DND-41 (cell line): ENCODE results near the gene CAPZA1.

ENCODE experiments used
- EZH2 ChIP-seq: IDR thresholded peaks from 3 replicates; pipeline ENCODE4 v1.6.1; 2012; ENCODE audit warnings: borderline replicate concordance, low read depth, mild to moderate bottlenecking, moderate library complexity, low read length, inconsistent platforms; ENCODE audit not compliant: severe bottlenecking
- TF ChIP-seq, protein P1 (sequence below): IDR thresholded peaks from 2 replicates; pipeline ENCODE4 v1.5.1; 2012; ENCODE audit warnings: borderline replicate concordance, low read length, moderate library complexity, mild to moderate bottlenecking; ENCODE audit not compliant: poor library complexity, severe bottlenecking; ENCODE audit errors: extremely low read depth

DNA sequence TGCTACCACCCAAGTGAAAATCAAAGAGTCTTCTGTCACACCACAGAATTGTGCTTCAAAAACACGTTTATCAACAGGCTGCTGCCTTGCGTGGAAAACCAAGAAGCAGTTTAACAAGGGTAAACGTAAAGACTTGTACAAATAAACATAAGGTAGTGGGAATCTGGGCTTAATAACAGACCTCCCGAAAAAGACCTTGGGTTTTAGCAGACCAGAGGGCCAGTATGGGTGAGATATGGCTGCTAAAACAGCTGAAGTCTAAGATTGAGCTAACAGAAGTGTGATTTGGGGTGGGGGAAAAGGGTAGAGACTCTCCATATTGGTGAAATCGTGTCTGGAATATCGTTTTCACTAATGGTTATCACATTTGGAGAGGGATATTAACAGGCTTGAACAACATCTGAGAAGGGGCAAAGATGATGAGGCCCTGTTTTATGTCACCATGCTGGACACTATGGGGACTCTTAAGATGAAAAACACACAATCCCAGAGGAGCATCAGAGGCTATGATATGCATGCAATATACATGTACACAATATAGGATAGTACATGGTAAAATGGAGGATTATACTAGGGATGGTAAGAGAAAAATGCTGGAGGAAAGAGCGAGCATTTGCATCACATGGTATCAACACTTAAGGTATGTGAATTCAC is 56.2 kb downstream of the CAPZA1 start:
- TF ChIP-seq, protein P1, sequence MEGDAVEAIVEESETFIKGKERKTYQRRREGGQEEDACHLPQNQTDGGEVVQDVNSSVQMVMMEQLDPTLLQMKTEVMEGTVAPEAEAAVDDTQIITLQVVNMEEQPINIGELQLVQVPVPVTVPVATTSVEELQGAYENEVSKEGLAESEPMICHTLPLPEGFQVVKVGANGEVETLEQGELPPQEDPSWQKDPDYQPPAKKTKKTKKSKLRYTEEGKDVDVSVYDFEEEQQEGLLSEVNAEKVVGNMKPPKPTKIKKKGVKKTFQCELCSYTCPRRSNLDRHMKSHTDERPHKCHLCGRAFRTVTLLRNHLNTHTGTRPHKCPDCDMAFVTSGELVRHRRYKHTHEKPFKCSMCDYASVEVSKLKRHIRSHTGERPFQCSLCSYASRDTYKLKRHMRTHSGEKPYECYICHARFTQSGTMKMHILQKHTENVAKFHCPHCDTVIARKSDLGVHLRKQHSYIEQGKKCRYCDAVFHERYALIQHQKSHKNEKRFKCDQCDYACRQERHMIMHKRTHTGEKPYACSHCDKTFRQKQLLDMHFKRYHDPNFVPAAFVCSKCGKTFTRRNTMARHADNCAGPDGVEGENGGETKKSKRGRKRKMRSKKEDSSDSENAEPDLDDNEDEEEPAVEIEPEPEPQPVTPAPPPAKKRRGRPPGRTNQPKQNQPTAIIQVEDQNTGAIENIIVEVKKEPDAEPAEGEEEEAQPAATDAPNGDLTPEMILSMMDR = no peak
- TF ChIP-seq EZH2 = no peak
